Epithelial cell of esophagus (primary cell): ENCODE data around the gene ANAPC7.
A peak's percentile ranks its signal among the peaks of the same experiment; 100 is the strongest.
"Not testable (repeated sequence)": the region's sequence is repeated elsewhere in the genome, so short reads cannot be mapped to it uniquely, and the experiment has no call there.

Source experiments
- DNase-seq: peaks from one replicate; pipeline ENCODE4 v3.0.0; 2010; ENCODE audit warnings: low read depth
- H3K4me3 ChIP-seq: 2 replicates; pipeline ENCODE4 v1.5.1; 2011; ENCODE audit warnings: mild to moderate bottlenecking, low read length, control low read depth
- CTCF ChIP-seq: IDR thresholded peaks from 2 replicates; pipeline ENCODE4 v1.5.1; 2011; ENCODE audit warnings: low read depth, mild to moderate bottlenecking, low read length, control low read depth, inconsistent platforms; ENCODE audit not compliant: insufficient read depth; ENCODE audit errors: missing control alignments

Gene ANAPC7

DNA sequence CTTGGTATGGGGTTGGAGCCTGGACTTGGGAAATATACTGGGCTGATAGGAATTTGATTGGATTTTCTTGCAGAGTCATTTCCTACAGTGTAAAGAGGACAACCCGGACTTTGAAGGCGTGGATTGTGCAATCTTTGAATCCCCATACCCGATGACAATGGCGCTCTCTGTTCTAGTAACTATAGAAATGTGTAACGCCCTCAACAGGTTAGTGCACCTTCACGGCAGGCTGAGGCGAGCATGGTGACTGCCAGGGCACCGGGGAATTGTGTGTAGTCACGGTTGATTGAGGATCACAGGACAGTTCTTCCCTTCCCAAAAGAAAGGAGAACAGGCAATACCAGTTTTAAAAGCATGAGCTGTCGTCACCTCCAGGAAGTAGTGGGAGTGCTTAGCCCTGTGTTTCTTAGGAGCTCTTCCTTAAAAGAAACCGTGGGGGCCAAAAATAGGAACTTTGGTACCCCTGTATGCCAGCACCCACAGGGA, 58.3 kb downstream of the ANAPC7 start:
- peak; percentile 99 for DNase-seq
- no peak for TF ChIP-seq CTCF
- no peak overlapping the region for H3K4me3 ChIP-seq

DNA sequence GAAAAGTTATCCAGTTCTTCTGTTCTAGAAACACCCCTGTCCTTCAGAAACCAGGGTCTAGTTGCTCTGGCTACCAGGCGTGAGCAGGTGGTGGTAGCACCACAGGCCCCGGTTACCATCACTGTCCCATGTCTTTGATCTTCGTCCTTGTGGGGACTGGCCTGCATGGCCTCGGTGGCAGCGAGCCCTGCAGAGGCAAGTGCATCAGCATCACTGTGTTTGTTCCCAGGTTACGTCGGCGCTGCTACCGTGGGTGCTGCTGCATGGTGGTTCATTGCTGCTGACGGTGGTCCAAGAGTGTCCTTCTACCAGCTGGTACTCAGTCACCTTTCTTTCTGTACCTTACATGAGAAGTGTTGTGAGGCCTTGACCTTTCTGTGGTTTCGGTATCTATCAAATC, 58.9 kb downstream of the ANAPC7 start:
- no peak for DNase-seq
- H3K4me3 ChIP-seq: no peak overlapping the region
- TF ChIP-seq CTCF: no peak

GRCh38 chr12:110343736-110344555, 59.6 kb downstream of the ANAPC7 start:
- H3K4me3 ChIP-seq: no peak overlapping the region
- TF ChIP-seq CTCF: no peak
- no peak for DNase-seq

DNA sequence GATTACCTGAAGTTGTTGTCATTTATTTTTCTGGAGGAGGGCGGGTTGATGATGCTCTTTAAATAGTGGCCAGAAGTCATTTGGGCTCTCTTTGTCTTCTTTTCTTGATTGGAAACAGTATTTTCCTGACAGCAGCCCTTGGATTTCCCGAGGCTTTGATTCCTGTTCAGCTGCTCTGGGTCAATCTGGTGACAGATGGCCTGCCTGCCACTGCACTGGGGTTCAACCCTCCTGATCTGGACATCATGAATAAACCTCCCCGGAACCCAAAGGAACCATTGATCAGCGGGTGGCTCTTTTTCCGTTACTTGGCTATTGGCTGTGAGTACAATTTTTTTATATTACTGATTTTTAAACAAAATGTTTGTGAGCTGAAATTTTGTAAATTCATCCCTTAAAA, 60.4 kb downstream of the ANAPC7 start:
- no peak for DNase-seq
- H3K4me3 ChIP-seq: no peak overlapping the region
- no peak for TF ChIP-seq CTCF

DNA sequence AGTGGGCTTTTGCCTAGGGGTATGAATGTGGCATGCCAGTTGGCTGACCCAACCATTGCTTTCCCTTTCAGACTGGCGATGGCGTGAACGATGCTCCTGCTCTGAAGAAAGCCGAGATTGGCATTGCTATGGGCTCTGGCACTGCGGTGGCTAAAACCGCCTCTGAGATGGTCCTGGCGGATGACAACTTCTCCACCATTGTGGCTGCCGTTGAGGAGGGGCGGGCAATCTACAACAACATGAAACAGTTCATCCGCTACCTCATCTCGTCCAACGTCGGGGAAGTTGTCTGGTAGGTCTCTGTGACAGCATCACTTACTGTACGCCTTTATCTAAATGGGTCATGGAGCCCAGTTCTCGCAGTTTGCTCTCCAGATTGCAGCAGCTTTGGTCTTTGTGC, 61.4 kb downstream of the ANAPC7 start:
- H3K4me3 ChIP-seq: no peak overlapping the region
- no peak for TF ChIP-seq CTCF
- no peak for DNase-seq

GRCh38 chr12:110340706-110341105, 62.8 kb downstream of the ANAPC7 start:
- no peak overlapping the region for H3K4me3 ChIP-seq
- no peak for TF ChIP-seq CTCF
- DNase-seq: peak; percentile 90

GRCh38 chr12:110340261-110340660, 63.2 kb downstream of the ANAPC7 start:
- DNase-seq, H3K4me3 ChIP-seq: not testable (repeated sequence)
